Ascending aorta (tissue), 2 donors: ENCODE measurements around the gene CLDN5. TPM values are rescaled to one million over a fixed set of nuclear protein-coding genes. Genes with fewer than 3 reads are reported as not detected.

Experiments used
- DNase-seq, 2 donors: peaks; one replicate each; pipeline ENCODE4 v3.0.0-alpha.2; 2019; ENCODE audit warnings: low spot score in 2 of 2
- H3K27ac ChIP-seq, 2 donors: fragments of 200-600 bp; sonication (generic); one replicate each; pipeline ENCODE4 v1.5.1; 2016 to 2017; ENCODE audit warnings: mild to moderate bottlenecking in 1 of 2
- H3K27me3 ChIP-seq: fragments of 200-600 bp; sonication (generic); one replicate; pipeline ENCODE4 v1.5.1; 2017
- H3K36me3 ChIP-seq, 2 donors: fragments of 200-600 bp; sonication (generic); one replicate each; pipeline ENCODE4 v1.5.1; 2016
- H3K4me1 ChIP-seq, 2 donors: fragments of 200-600 bp; sonication (generic); one replicate each; pipeline ENCODE4 v1.5.1; 2016 to 2017; ENCODE audit warnings: mild to moderate bottlenecking in 1 of 2
- H3K4me3 ChIP-seq, 2 donors: fragments of 200-600 bp; sonication (generic); one replicate each; pipeline ENCODE4 v1.5.1; 2016 to 2017; ENCODE audit warnings: mild to moderate bottlenecking in 1 of 2
- H3K9me3 ChIP-seq, 2 donors: fragments of 200-600 bp; sonication (generic); one replicate each; pipeline ENCODE4 v1.5.1; 2016
- intact Hi-C: fragments of 100-400 bp; cut with DNase I; formaldehyde crosslinking; loops from one replicate; pipeline ENCODE4 v1.15.1; 2023
- total RNA-seq: library from RNA; depleted of rRNA; stranded (reverse); fragments of >200 nt; gene quantifications from one replicate; pipeline ENCODE4 v1.1.0, GENCODE V29; 2016
- TF ChIP-seq, protein P1 (sequence below), 3 experiments: fragments of 200-600 bp in 2 of 3; fragments of 450-650 bp in 1 of 3; sonication (generic) in 2 of 3; IDR thresholded peaks; one replicate each; pipeline ENCODE4 v1.5.1; 2016 to 2019; ENCODE audit warnings: antibody characterized with exemption in 3 of 3, mild to moderate bottlenecking in 1 of 3, moderate library complexity in 1 of 3

Gene CLDN5
- total RNA-seq, 1 donor from 2014 or later: 482 TPM

DNA sequence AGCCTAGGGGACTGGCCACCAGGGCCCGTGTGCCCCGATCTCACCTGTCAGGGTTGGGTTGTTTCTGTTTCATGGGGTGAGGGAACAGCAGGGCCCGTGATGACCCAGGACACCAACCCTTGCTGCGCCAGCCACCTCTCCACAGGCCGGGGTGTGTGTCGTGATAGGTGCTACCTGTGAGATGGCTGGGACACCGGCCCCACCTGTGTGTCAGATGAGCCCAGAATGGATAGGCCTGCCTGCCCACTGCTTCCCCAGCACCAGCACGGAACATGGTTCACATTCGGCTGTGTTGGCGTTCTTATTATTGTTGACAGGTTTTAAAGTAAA is 7.1 kb downstream of the CLDN5 start:
- Histone ChIP-seq H3K4me3 (no peak overlapping the region), H3K27ac (no peak overlapping the region), H3K36me3 (no peaks in the 10 kb centered on the region), H3K27me3 (no peaks in the 10 kb centered on the region), H3K9me3 (no peaks in the 10 kb centered on the region), H3K4me1 (no peaks in the 10 kb centered on the region)
- intact Hi-C loops: no loop called here
- TF ChIP-seq, protein P1, sequence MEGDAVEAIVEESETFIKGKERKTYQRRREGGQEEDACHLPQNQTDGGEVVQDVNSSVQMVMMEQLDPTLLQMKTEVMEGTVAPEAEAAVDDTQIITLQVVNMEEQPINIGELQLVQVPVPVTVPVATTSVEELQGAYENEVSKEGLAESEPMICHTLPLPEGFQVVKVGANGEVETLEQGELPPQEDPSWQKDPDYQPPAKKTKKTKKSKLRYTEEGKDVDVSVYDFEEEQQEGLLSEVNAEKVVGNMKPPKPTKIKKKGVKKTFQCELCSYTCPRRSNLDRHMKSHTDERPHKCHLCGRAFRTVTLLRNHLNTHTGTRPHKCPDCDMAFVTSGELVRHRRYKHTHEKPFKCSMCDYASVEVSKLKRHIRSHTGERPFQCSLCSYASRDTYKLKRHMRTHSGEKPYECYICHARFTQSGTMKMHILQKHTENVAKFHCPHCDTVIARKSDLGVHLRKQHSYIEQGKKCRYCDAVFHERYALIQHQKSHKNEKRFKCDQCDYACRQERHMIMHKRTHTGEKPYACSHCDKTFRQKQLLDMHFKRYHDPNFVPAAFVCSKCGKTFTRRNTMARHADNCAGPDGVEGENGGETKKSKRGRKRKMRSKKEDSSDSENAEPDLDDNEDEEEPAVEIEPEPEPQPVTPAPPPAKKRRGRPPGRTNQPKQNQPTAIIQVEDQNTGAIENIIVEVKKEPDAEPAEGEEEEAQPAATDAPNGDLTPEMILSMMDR (IDR thresholded peaks at IDR 0.05): no peak
- DNase-seq: peak in 1 of 2 donors; percentile 55

DNA sequence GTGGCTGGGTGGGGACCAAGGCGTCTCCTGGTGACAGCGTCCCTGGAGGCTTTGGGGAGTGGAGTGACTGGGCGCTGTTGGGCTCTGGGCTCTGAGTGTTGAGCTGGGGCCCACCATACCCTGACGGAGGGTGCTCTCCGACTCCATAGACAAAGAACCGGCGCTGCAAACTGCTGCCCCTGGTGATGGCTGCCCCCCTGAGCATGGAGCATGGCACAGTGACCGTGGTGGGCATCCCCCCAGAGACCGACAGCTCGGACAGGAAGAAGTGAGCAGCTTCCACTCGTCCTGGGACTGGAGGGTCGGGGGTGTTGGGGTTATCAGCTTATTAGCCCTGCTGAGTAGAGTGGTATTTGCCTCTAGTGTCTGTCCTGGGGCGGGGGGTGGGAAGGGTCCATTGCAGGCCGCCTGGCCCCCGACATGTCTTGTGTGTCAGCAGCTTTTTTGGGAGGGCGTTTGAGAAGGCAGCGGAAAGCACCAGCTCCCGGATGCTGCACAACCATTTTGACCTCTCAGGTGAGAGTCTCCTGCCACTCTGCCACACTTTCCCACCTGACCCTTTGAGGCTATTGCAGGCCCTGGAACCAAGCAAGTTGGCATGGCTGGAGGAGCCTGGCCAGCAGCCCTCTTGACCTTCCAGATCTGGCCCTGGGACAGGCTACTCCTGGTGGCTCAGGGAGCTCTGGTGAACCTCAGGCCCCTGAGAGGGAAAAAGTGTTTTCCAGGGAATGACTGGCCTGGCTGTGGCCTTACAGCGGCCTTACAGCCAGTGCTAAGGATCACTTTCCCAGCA is 7.6 kb downstream of the CLDN5 start:
- no peaks in the 10 kb centered on the region for H3K4me1 ChIP-seq
- H3K27me3 ChIP-seq: no peaks in the 10 kb centered on the region
- TF ChIP-seq, protein P1 (IDR thresholded peaks at IDR 0.05): no peak
- H3K36me3 ChIP-seq: no peaks in the 10 kb centered on the region
- no peaks in the 10 kb centered on the region for H3K9me3 ChIP-seq
- intact Hi-C loops: no loop called here
- peak in 1 of 2 donors; percentile 52 for DNase-seq
- H3K4me3 ChIP-seq: no peak overlapping the region
- no peak overlapping the region for H3K27ac ChIP-seq

DNA sequence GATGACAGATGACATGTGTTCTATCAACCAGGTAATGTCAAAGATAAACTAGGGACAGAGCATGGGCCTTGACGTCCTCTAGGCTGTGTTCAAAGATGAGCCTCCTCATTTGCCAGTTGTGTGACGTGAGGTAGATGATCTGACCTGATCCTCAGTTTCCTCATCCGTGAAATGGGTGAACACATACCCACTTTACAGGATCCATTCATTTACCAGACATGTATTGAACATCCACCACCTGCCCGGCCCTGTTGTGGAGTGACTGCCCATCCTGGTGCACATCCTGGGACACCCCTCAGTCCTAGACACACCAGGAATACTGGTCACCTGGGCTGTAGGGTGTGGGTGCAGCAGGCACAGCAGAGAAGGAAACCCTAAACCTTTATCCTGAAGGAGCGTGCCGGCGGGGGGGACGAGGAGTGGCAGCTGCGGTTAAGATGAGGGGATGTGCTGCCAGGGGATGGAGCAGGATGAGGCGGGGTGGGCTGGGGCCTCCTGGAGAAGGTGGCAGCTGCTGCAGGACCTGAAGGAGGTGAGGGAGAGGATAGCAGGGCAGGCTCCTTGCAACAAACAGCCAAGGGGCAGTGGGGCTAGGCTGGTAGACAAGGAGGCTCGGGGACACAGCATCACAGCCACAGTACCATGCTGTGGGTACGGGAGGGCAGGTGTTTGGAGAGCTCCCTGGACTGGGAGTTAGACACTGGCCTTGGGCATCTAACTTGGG is 8.4 kb downstream of the CLDN5 start:
- Histone ChIP-seq H3K27ac (no peak overlapping the region), H3K4me3 (no peak overlapping the region), H3K4me1 (no peaks in the 10 kb centered on the region), H3K9me3 (no peaks in the 10 kb centered on the region), H3K27me3 (no peaks in the 10 kb centered on the region), H3K36me3 (no peaks in the 10 kb centered on the region)
- TF ChIP-seq, protein P1 (IDR thresholded peaks at IDR 0.05): no peak
- DNase-seq: peak in 1 of 2 donors; percentile 41
- intact Hi-C loops: no loop called here

DNA sequence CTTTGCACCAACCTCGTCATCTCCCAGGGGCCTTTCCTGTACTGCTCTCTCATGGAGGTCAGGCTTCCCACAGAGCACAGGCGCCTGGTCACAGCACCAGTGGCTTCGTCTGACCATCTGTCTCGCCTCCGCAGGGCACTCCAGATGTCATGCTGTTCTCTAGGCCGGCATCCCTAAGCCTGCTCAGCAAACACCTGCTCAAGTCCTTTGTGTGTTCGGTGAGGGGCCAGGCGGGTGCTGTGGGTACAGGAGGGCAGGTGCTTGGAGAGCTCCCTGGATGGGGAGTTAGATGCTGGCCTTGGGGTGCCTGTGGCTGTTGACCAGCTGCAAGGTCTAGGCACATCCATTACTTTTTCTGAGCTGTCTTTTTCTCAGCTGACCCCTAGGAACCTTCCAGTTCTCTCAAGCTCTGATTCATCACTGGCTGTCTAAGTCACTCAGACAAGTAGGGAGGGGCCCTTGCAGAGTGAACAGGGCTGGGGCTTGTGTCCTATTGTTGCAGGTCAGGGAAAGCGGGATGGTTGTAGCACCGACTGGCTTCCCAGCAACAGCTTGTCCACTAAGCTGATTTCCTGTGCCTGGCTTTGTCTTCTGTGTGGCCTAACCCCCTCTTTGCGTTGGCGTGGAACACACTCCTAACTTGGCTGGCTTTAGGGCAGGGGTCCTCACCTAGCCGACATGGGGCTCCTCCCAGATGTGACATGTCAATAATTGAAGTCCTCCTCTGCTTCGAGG is 9.2 kb downstream of the CLDN5 start:
- intact Hi-C loops: no loop called here
- H3K27me3 ChIP-seq: no peaks in the 10 kb centered on the region
- H3K27ac ChIP-seq: no peak overlapping the region
- TF ChIP-seq, protein P1 (IDR thresholded peaks at IDR 0.05): no peak
- DNase-seq: peak in 1 of 2 donors; percentile 40
- H3K9me3 ChIP-seq: no peaks in the 10 kb centered on the region
- H3K36me3 ChIP-seq: no peaks in the 10 kb centered on the region
- H3K4me3 ChIP-seq: no peak overlapping the region
- H3K4me1 ChIP-seq: no peaks in the 10 kb centered on the region

DNA sequence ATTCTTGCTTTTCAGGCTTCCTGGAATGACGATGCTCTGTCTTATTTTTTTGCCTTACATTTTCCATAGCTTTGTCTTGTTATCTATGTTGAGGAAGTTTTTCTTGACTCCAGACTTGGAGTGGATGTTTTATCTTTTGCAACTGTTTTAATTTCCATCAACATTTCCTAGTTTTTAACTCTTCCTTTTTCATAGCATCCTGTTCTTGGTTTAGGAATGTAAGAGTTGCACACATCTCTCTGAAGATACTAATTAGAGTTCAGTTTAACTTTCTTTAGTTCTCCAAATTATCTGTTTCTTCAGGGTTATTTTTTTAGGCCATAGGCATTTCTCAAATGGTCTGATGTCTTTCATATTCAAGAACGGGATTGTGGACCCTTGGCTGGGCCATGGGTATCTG is 10.4 kb downstream of the CLDN5 start:
- Histone ChIP-seq H3K27ac (no peak overlapping the region), H3K36me3 (no peaks in the 10 kb centered on the region), H3K4me1 (no peaks in the 10 kb centered on the region), H3K4me3 (no peak overlapping the region), H3K27me3 (no peaks in the 10 kb centered on the region), H3K9me3 (no peaks in the 10 kb centered on the region)
- TF ChIP-seq, protein P1 (IDR thresholded peaks at IDR 0.05): no peak
- intact Hi-C loops: no loop called here
- no peak for DNase-seq
